Amygdala (tissue), 56 donors: ENCODE results near the gene NECTIN4.
"Not testable (repeated sequence)": the region's sequence is repeated elsewhere in the genome, so short reads cannot be mapped to it uniquely, and the experiment has no call there.

Experiments
- DNase-seq, 56 donors: peaks; one replicate each; lab custom pipeline; 2025; lab: John Stamatoyannopoulos, UW

The NECTIN4 gene

DNA sequence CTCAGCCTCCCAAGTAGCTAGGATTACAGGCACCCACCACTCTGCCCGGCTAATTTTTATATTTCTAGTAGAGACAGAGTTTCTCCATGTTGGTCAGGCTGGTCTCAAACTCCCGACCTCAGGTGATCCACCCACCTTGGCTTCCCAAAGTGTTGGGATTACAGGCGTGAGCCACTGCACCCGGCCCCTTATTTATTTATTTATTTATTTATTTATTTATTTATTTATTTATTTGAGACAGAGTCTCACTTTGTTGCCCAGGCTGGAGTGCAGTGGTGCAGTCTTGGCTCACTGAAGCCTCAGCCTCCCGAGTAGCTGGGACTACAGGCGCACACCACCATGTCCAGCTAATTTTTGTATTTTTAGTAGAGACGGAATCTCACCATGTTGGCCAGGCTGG, 23.7 kb downstream of the NECTIN4 start:
- DNase-seq: not testable (repeated sequence)

DNA sequence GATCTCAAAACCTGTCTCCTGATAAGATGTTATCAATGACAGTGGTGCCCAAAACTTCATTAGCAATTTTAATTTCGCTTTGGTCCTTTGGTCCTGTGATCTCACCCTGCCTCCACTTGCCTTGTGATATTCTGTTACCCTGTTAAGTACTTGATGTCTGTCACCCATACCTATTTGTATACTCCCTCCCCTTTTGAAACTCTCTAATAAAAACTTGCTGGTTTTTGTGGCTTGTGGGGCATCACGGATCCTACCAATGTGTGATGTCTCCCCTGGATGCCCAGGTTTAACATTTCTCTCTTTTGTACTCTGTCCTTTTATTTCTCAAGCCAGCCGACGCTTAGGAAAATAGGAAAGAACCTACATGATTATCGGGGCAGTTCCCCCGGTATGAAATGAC, 25.4 kb downstream of the NECTIN4 start:
- not testable (repeated sequence) for DNase-seq

DNA sequence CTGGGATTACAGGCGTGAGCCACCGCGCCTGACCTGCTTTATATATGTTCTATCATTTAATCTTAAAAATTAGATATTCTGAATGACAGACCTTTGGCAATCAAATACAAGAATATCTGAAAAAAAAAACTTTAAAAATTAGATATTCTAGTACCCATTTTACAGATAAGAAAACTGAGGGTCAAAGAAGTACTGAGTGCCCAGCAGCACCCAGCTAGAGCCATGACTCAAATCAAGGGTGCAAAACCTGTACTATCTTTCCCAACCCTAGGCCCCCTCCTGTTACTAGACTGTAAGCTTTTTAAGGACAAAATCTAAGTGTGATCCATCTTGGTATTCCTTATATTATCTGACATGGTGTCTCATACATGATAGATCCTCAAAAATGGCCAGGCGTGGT, 27.9 kb downstream of the NECTIN4 start:
- DNase-seq: no peak

DNA sequence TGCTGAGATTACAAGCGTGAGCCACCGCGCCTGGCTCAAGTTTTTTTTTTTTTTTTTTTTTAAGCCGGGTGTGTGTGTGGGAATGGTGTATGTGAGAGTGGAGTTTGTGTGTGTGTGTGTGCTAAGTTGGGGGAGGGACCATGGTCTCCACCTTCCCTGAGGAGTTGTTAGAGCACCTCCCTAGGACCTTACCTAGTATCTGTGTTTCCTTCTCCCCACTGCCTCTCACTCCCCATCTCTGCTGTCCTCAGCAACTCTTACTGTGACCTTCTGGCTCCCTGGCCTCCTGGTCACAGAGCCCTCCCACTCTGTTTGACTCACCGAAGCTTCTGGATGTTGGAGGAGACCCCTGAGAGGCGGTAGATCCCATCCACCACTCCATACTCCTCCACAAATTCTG, 30.1 kb downstream of the NECTIN4 start:
- DNase-seq: no peak

DNA sequence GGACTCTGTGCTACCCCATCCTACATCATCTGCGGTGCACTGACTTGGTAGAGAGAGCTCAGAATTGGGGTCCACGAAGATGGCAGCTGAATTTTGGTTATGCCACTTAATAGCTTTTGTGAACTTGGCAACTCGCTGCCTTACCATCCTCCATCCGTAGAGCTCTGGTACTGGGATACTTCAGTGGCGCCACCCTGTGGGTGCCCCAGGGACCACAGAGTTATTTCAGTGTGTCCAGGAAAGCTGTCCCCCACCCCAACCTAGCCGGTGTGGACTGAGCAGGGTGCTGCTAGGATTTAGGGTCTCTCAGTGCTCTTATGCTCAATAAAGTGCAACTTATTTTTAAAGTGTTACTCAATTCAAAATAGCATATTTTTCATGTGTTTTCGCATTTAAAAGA, 34.6 kb downstream of the NECTIN4 start:
- no peak for DNase-seq

DNA sequence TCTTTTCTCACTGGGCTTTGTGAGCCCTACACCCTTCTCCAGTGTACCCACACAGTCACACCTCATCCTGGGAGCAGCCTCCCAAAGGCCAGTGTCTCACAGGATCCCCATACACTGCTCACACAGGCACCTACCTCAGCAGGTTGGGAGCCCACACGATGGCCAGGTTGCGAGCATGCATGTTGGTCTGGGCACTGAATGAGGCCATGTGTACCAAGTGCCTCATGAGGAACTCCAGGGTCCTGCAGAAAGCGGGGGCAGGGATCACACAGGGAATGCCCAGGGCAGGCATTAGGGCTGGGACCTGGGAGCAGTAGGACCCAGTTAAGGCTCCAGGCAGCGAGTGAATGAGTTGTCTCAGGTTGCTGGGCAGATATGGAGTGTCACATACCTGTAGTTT, 35.1 kb downstream of the NECTIN4 start:
- DNase-seq: no peak

DNA sequence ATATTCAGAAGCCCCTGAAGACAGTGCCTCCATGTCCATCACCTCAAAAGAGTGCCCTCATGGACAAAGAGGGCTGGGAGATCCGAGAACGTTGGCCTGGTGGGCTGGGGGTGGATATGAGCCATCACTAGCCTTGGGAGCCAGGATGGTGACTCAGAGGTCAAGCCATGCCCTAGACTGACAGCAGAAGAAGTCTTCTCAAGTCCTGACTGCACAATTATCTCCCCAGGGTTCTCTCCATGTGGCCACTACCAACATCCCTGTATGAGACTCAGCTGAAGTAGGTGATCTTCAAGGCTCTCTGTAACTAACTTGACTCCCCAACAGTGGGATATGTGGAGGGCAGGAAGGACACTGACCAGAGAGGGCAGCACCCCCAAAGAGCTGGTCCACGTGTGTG, 36.5 kb downstream of the NECTIN4 start:
- no peak for DNase-seq

DNA sequence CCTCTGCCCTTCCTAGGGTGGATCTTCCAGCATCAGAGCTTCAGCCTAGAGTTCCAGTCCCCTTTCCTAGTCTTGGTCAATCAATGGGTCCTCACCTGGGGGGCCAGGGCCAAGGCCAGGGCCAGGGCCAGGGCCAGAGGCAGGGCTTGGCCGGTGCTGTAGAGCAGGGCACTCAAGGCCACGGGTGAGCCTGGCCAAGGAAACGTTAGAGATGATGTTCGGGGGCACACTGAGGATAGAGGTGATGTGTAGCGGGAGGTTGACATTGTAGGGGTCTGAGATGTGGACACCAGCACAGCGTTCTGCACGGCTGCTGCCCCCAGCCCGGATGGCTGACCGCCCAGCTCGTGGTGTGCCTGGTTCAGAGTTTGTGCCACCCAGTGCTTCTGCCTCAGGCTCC, 38.1 kb downstream of the NECTIN4 start:
- no peak for DNase-seq

DNA sequence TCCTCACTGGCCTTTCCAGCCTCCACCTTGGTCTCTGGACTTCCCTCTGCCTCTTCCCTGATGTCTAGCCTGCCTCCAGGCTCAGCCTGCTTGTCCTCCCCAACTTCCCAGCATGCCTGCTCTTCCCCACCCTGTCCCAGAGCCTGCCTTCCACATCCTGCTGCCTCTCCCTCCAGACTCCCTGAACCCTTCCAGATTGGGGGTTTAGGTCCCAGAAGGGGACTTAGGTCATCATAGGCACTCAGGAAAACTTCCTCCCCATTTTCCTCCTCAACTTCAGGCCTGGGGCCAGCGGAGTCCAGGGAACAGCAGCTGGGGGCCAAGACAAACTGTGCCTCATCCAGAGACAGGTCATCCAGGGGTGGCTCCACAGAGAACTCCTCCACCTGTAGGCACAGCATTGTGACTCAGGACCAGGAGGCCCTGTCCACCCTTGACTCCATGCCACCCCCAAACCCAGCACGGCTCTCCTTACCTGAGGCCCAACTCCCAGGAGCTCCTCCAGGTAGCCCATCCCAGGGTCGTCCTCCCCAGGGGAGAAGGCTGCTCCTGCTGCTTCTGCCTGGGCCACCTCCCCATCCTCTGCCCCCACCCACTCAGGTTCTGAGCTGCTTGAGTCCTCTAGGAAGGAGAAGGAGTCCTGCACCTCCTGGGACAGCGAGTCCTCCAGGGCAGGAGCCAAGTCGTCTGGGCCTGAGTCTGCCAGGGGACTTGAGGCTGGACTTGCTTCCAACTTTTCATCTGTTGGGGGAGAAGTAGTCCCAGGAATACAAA, 40.2 kb downstream of the NECTIN4 start:
- DNase-seq: no peak

DNA sequence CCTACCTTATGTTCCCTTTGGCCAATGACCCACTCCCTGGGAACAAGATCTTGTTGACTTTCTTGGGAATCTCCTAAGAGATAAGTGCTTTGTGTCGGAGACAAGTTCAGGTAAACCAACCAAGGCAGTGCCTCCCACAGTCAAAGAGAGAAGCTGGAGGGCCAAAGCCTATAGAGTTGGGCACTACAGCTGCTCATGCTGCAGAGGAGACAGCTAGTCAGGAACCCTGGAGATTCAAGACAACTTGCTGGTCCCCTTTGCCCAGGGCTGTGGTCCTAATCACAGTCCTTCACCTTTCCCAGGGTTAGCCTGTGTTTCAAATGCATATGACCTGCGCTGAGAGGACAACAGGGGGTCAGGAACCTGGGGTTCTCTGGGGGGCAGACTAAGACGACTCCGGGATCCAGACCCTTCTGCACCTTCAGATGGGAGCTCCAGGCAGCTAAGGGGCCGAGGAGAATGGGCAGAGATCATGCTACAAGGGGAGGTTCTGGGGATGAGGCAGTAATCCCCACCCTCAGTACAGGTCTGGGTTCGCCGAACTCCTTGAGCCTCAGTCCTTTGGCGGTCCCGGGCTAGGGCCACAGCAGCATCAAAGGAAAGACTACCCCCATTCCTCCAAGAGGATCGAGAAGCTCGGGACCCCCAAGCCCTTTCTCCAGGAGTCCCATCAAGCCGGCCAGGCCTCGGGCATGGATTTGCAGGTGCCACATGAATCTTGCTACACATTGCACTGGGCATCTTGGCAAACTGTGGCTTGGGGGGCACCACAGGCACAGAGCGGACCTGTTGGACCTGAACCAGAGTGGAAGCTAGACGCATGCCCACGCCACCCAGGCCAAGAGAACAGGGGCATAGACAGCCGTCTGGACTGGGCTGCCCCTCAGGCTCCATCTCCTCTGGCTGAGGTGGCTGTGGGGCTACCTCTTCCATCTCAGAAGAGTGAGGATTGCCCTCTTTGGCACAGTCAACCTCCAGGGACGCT, 41.6 kb downstream of the NECTIN4 start:
- no peak for DNase-seq

DNA sequence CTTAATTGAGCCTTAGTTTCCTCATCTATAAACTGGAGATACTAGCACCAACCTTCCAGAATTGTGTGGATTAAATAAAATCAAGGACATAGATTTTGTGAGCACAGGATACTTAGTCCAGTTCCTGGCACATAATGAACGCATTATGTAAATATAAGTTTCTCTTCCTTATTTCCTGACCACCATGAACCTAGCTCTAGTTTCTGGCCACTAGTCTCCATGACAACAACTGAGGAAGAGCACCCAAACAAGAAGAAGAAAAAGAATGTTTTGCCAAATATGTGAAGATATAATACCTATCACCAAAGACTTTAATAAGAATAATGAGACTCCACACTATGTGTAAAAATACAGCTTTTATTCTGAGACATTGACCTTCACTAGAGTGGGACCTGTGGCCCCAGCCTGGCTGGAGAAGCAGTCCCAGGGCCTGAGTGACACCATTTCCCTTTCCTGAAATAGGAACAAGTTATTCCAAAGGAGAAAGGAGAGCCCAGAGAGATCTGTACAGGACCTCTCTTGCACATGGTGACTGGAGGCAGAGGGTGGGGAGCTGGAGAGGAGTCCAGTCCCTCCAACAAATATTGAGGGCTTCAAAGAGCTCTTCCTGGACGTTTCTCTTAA, 42.6 kb downstream of the NECTIN4 start:
- DNase-seq: no peak

DNA sequence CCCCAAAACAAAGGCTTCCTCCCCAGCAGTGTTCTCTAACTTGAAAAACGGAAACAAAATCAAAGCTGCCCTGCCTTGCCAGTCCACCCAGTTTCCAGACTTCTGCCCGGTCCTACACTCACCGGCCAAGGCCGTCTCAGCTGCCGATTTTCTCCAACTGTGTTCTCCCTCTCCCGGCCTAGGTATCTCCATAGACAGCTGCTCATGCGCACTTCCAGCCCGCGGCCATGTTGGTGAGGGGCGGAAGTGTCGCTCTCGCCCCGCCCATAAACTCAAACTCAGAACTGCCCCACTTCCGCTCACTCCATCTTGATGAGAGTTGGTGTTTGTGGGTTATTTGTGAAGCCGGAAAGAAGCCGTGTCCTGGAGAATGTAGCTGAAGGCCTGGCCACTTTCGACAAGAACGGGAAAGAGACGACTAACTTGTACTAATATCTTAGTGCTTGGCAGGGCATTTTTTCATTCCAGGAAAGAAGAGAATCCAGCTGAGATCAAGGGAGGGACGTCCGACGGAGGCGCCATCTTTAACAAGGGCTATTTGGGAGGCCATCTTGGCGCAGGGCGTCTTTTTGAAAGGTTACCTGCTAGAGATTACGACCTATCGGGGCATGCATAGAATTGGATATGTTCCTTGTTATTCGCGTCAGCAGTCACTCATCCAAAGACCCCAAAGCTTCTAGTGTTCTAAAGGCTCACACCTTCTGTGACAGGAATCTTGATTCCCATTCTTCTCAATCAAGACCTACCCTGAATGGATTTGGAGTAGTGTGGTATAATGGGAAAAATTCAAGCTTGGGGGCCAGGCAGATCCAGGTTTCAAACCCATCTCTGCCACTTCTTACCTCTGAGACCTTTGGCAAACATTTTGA, 43.4 kb downstream of the NECTIN4 start, which contains the start of gene USF1:
Gene USF1 (minus strand): TSS at position 242 of the 869 bp plus-strand sequence. CDS start 2,702 bp downstream, outside the sequence.
- DNase-seq: peak; percentile 60 to 96 (median 86)

DNA sequence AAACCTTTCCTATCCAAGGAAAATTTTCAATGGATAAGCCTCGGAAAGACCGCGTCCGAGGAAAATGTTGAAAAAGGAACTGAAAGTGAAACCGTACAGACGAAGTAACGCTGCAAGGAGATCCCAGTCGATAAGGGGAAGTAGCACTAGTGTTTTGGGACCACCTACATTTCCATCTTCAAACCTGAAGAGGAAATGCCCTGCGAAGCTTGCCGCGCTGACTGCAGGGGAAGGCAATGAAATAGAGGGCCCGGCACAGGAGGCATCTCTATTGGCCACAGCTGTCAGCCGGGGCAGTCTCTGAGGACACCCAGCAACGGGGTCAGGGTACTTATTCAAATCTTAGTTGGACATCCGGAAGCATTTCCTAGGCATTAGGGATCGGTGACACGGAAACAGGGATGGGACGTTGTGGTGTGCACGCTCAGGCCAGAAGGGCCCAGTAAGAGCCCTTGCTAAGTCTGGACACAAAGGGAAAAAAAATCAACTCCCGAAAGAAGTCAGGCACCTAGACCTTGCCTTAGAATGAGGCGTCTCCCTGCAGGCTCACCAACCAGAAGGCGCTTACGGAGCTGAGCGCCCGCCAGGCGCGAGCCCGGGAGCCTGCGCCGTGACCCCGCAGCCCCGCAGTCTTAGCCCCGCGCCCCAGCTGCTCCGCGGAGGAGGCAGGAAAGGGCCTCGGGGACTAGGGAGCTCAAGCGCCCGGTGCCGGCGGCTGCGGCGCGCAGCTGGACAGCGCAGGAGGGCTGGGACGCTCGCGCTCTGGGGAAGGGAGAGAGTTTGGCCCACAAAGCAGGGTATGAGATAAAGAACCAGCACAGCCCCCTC, 44.2 kb downstream of the NECTIN4 start:
- DNase-seq: peak in 40 of 56 donors; percentile 11 to 74 (median 46)

DNA sequence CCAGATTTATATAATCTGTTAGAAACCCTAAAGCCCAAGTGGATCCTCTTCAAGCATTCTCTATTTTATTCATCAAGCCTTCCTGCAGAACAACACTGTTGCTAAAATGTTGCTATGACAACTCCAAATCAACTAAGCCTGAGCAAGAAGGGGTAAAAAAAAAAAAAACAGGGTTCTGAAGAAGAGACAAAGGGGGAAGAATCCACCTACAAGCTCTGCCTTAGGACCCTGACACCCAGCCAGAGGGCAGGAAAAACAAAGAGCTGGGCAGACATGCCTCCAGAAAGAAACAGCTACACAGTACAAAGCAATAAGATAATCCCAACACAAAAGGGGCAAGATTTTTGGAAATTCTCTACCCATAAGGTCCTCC, 44.8 kb downstream of the NECTIN4 start:
- DNase-seq: no peak

DNA sequence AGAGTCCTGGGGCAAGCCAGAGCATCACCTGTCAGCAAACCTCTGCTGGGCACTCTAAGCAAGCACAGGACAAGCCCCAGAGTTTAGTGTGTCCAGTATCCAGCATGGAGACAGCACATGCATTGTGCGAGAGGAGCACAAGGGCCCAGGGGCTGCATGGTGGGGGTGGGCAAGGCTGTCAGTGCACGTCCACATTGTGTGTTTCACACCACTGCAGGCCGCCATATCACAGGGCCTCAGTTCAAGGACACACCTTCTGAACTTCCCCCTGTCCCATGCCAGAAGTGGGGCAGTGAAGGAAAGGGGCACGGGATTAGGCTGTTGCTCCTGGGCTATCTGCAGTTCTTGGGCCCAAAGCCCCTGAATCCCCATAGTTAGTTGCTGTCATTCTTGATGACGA, 49.8 kb downstream of the NECTIN4 start:
- DNase-seq: no peak

DNA sequence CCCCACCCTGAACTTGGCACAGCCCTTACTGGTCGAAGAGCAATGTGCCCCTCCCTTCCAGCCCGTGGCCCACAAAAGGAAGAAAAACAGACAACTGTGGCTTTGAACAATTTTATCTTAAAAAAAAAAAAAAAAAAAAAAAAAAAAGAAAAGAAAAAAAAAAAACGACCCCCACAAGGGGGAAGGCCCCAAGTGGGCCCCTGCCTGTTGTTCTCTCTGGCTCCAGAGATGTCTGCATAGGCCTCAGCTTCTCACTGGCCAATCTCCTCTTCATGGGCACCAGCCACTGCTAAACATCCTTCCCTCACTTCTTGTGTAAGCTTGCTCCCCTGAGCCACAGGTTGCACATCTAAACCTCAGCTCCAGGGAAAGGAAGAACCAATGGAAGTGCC, 50.2 kb downstream of the NECTIN4 start:
- DNase-seq: no peak

DNA sequence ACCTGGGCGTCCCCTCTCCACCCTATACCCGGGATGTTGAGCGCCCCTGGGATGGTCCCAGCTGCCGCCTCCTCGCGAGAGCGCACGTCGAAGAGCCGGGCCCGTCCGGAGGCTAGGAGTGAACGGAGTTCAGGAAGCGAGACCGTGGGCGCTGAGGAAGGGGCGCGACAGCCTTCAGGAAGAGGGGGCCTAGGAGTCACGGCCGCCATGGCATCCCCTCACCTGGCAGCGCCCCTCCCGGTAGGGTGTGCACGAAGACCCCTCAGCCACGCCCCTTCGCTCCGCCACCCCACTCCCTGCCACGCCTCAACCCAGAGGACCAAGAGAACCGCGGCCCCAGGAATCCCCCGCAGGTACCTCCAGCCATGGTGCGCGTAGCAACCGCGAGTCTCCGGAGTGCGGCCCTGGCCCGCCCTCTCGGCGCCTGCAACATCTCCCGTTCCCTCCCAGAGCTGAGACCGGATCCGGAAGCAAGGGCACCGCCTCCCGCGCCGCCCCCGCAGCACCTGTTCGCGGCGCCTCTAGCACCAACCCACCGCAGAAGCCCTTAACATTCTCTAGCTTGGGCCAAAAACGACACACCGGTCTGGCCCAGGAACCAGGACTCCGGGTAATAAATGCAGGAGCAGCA, 50.7 kb downstream of the NECTIN4 start, which contains the start of gene TSTD1:
Gene TSTD1 (minus strand): TSS at position 442 of the 631 bp plus-strand sequence. CDS start 75 bp downstream, at position 367.
- peak in 23 of 56 donors; percentile 5 to 57 (median 27) for DNase-seq
